CD4-positive, alpha-beta T cell treated with Interleukin-12 subunit alpha and Interleukin-12 subunit beta, for 1 hour (primary cell): ENCODE results near the gene C11orf98.
A peak's percentile ranks its signal among the peaks of the same experiment; 100 is the strongest.
"Not testable (repeated sequence)": the region's sequence is repeated elsewhere in the genome, so short reads cannot be mapped to it uniquely, and the experiment has no call there.

Source experiments
- DNase-seq: peaks from one replicate; pipeline ENCODE4 v3.0.0-alpha.2; 2020

C11orf98 gene

GRCh38 chr11:62680825-62681240, 15.8 kb upstream of the C11orf98 start:
- peak; percentile 58 for DNase-seq

GRCh38 chr11:62678770-62679696, 14.0 kb upstream of the C11orf98 start, which contains the start of gene UBXN1:
Gene UBXN1, minus strand, starts transcription at chr11:62679073. Its CDS starts 150 bp downstream, at chr11:62678923.
- peak; percentile 88 for DNase-seq

DNA sequence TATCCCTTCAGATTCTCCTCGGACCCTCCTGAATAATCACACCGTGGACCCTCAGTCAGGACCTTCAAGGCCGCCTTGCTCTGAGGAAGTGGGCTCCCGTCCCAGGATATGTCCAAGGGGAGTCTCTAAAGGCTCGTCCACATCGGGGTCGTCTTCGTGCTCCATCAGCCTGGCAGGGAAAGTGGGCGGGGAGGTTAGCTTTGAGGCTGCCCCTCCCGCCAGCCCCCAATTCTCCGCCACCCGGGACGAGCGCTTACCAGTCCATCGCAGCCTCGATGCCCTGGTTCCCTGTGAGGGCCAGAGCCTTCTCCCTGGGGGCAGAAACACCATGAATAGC, 13.4 kb upstream of the C11orf98 start:
- DNase-seq: no peak

DNA sequence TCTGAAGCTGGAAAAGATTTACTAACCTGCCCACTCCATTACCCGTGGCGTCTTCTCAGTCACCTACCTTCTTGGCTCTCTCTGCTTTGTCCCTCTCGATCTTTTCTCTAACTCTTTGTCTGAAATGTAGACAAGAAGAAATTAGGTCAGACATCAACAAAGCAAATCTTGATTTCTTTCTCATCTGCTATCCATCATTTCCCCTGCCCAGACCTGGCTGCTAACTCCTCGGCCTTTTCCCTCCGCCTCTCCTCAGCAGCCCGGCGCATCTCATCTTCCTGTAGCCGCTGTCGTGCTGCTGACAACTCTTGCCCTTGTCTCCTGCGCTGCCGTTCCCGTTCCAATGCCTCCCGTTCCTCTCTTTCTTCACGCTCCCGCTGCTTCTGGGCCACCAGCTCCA, 12.7 kb upstream of the C11orf98 start:
- no peak for DNase-seq

DNA sequence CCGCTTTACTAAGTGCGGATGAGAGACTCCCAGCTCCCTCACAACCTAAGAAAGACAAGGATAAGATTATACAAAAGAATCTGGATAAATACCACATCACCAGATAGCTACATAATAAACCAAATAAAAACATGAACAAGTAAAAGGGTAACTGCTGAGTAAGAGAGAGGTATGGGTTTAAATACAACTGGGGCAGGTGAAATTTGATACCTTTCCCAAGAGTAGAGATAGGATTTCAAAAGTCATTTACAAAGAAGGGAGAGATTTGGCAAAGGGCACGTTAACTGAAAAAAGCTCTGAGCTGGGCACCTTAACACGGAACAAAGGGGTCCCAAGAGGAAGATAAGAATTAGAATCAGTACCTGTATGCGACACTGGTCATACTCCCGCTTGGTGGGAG, 12.1 kb upstream of the C11orf98 start:
- DNase-seq: no peak

GRCh38 chr11:62676698-62677097, 11.7 kb upstream of the C11orf98 start:
- no peak for DNase-seq

DNA sequence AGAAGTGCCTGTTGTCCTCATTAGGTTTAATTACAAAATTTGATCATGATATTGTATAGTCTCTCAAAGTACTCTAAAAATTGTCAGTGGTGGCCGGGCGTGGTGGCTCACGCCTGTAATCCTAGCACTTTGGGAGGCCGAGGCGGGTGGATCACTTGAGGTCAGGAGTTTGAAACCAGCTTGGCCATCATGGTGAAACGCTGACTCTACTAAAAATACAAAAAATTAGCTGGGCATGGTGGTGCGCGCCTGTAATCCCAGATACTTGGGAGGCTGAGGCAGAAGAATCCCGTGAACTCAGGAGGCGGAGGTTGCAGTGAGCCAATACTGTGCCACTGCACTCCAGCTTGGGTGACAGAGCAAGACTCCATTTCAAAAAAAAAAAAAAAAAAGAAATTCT, 10.4 kb upstream of the C11orf98 start:
- not testable (repeated sequence) for DNase-seq

DNA sequence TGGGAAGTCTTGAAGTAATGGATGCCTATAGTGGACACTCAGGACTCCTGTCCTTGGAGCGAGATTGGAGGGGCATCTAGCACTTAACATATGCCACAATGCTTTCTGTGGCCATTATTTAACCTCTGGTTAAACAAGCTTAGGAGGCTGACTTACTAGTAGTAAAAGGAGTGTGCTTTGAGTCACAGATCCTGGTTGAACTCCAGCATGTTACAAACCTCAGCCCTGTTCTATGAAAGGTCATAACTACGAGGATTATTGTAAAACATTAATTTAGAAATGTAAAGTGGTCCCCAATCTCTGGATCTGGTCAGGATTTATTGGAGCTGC, 8.2 kb upstream of the C11orf98 start:
- DNase-seq: no peak

DNA sequence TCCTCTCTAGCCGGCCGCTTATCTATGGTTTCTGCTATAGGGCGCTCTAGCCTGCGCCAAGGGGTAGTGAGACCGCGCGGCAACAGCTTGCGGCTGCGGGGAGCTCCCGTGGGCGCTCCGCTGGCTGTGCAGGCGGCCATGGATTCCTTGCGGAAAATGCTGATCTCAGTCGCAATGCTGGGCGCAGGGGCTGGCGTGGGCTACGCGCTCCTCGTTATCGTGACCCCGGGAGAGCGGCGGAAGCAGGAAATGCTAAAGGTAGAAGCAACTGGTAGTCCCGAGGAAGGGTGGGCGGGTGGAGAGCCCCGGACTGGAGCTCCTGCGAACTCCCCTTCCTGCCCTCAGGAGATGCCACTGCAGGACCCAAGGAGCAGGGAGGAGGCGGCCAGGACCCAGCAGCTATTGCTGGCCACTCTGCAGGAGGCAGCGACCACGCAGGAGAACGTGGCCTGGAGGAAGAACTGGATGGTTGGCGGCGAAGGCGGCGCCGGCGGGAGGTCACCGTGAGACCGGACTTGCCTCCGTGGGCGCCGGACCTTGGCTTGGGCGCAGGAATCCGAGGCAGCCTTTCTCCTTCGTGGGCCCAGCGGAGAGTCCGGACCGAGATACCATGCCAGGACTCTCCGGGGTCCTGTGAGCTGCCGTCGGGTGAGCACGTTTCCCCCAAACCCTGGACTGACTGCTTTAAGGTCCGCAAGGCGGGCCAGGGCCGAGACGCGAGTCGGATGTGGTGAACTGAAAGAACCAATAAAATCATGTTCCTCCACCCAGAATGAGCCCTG, 6.8 kb upstream of the C11orf98 start, which contains the start of the genes LBHD1 and UQCC3:
LBHD1 (minus strand) TSS at position 660 of the 782 bp plus-strand sequence. CDS start 2,236 bp downstream, outside the sequence.
UQCC3 (plus strand) TSS at position 66 of the 782 bp plus-strand sequence; CDS start at position 139, 73 bp downstream.
- peak; percentile 85 for DNase-seq

GRCh38 chr11:62671236-62671607, 6.2 kb upstream of the C11orf98 start:
- DNase-seq: no peak

DNA sequence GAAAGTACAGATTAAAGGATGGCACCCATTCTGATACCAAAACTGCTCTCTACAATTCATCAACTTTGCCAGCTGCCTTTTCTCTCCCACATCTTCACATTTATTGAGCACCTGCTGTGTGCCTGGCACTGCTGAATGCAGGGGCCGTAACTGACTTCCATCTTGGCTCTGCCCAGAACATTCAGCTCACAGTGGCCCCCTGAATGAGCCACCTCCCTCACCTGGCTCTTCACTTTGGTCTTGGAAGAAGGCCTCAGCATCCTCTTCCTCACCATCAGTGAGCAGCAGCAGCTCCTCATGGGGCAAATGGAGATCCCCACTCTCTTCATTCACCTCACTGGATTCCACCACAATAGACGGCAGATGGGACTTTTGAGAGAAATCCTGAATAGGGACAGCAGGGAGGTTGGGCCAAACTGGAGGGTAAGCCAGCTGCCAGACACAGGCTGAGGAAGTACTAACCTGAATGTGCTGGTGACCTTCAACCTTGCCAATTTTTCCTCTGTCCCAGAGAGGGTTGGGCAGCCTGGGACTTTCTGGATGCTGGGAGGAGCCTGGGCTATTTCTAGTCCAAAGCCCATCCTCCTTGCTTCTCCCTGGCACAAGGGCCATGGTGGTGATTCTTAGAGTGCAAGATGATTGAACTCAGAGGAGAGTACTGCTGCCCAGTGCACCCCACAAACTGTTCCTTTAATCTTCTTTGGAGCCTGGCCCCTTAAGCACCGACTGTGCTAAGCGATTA, 4.6 kb upstream of the C11orf98 start:
- no peak for DNase-seq

DNA sequence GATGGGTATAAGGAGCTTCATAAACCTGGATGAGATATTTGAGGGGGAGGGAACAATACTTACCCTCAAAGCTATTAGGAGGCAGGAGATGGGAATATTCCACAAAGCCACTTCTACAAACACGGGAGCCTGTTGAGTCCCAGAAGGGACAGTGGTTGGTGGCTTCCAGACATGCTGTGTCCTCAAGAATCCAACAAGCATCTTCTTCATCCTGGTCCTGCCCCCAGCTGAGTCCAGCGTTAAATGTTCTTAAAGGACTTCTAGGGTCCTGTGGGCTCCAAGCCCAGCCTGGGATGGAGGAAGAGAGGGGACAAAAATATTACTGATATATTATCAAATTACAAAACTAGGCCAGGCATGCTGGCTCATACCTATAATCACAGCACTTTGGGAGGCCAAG, 2.5 kb upstream of the C11orf98 start:
- no peak for DNase-seq

- DNase-seq: no peak
These were observed 1.4 kb upstream of the C11orf98 start for GRCh38 chr11:62666259-62666926.

DNA sequence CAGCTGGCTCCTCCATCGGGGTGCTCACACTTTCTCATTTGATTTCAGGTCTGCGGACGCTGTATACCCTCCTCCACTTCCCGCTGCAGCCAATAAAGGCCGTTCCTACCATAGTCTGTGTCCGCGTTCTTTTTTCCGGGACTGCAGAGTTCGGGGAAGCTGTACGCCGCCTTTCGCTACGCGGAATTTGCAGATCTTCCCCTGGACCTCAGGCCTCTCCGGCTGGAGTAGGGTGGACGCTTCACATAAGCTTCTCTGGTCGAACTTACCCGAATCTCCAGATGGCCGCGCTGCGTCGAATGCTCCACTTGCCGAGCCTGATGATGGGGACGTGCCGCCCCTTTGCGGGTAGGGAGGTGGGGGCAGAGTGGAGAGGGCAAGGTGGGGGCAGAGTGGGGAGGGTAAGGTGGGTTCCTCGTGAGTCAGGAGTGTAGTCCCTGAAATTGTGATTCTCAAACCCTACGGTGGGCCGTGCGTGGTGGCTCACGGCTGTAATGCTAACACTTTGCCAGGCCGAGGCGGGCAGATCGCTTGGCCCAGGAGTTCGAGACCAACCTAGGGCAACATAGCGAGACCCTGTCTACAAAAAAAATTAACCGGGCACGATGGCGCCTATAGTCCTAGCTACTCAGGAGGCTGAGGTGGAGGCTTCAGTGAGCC, 719 bp upstream of the C11orf98 start:
- DNase-seq: peak; percentile 70

DNA sequence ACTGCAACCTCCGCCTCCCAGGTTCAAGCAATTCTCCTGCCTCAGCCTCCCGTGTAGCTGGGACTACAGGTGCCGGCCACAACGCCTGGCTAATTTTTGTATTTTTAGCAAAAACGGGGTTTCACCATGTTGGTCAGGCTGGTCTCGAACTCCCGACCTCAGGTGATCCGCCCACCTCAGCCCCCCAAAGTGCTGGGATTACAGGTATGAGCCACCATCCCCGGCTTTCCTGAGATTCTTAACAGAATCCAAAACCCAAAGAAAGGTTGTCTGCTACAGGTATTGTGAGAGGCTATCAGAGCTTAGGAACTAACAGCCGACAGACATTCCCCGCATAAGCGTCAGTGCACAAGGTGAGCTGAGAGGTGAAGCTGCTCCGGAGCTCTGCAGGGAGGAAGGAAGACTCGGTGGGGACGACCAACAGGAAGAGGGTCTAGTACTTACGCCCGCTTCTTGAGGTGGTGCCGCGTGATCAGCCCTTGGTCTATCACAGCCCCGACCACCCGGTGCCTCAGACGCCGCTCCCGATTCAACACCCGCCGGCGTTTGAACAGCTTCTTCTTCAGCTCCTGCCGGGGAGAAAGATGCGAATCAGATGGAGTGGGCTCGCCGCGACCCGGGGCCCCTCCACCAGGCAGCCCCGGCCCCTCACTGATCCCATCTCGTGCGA, 470 bp downstream of the C11orf98 start:
- DNase-seq: peak; percentile 63

DNA sequence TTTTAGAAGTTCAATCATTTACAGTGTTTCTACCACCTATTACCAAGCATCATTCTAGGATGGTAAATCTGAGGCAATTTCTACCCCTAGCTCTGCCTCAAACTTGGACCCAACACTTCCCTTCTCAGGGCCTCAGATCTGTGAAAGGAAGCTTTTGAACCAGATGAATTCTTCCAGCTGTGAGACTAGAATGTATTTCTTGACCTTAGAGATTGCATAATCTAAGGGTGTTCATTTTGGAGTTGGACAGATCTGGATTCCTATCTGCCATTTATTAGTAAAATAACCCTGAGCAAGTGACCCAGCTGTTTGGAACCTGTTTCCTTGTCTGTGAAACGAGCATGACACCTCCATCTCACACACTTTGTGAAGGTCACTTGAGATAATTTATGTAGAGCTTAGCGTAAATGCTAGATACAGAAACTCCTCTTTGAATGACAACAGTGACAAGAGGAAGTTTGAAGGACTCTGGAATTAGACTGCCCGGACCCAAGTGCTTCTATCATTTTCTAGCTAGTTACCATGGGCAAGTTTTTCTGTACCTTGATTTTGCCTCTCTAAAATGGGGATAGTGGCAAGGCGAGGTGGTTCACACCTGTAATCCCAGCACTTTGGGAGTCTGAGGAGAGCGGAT, 8.1 kb downstream of the C11orf98 start:
- DNase-seq: no peak

- no peak for DNase-seq
These were observed 10.7 kb downstream of the C11orf98 start for GRCh38 chr11:62654297-62654696.

DNA sequence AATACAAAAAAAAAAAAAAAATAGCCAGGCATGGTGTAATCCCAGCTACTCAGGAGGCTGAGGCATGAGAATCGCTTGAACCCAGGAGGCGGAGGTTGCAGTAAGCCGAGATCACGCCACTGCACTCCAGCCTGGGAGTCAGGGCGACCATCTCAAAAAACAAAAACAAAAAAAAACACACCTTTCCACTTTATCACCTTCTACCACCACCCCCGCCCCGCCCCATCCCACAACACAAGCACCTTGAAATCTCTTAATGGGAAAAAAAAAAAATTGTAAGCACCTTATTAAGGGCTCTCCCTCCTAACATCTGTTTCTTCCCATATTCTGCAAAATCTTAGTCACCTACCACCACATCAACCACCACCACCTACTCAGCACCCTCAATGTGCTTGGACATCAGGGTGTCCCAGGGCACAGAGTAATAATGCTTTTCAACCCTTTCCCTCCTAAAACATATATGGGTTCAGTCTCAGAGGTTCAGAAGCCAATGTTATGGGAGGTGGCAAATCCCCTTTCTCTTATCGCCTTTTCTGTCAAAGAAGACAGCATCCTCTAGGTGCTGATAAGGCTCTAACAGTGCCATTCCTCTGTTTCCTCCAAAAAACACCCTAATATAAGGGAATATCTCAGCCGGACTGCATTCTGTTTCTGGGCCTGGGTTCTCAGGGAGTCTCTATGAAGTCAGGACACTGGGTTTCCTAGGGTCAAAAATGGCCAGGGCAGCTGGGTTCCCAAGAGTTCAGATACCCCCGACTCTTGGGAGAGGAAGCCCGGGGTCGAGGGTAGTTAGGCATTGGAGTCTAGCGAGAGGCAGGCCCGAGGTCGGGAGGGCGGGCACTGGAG, 12.6 kb downstream of the C11orf98 start:
- peak; percentile 73 for DNase-seq

GRCh38 chr11:62650283-62650682, 14.7 kb downstream of the C11orf98 start:
- DNase-seq: not testable (repeated sequence)

GRCh38 chr11:62649486-62649885, 15.5 kb downstream of the C11orf98 start:
- DNase-seq: no peak
